ENCODE results near the gene ATP10A.

ATP10A gene

GRCh38 chr15:25697586-25697985, 165.5 kb downstream of the ATP10A start:
- Histone ChIP-seq H4K20me1 (peaks cover 0 to 7% (median 0%) of the 10 kb centered on the region in 11 experiments; a peak in 4 of 22 replicates), H3K4me1 (peaks cover 0 to 15% (median 11%) of the 10 kb centered on the region in 10 experiments; a peak in 12 of 20 replicates), H3K9me3 (replicated peaks in 1 of 11) (no peaks in the 10 kb centered on the region), H3K36me3 (peaks cover 0 to 18% (median 4%) of the 10 kb centered on the region in 11 experiments; a peak in 6 of 22 replicates), H3K27ac (no peak overlapping the region), H3K9ac (no peak overlapping the region), H3K27me3 (no peaks in the 10 kb centered on the region), H3K4me2 (no peak overlapping the region), H3K4me3 (no peak overlapping the region)
- no peak for TF ChIP-seq Cebpa-rat (IDR thresholded peaks at IDR 0.05)

DNA sequence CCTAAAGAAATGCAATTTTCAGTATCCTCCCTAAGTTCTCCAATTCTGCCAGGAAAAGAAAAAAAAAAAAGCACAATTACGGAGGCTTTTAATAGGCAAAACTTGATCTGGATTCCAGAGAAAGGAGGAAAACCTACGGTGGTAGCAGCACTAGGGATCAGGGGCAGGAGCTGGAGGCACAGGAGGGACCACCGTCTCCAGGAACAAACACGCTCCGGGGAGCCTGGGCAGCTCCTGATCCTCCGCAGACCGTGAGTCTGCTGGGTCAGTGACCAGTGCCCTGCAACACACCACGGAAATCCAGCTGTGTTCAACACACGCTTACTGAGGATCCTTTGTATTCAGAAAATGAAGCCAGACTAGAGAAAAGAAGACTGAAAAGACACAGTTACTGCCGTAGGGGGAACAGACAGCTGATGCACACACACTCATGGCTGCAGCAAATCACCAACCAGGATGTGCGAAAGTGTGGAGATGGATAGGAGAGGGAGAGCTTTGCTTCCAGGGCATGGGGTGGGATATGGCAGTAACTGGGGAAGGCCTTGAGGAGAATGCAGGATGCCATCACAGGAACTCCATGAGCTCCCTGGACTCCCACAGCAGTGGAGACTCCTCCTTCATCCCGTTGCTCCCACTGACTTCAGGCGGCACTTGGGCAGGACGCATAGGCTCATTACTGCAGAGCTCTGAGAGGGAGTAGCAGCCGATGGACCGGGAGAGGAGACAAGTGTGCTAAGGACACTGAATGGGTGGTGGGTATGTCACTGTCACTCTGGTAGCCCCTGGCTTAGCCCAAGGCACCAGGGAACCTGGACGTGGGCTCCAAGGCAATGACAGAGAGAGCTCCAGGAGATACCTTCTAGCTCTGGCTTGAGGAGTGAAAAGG, 167.0 kb downstream of the ATP10A start:
- TF ChIP-seq Cebpa-rat (IDR thresholded peaks at IDR 0.05) = no peak
- no peak overlapping the region for H3K27ac ChIP-seq
- H3K36me3 ChIP-seq = peaks cover 0 to 15% (median 4%) of the 10 kb centered on the region in 11 experiments; a peak in 7 of 22 replicates
- H4K20me1 ChIP-seq = peaks cover 0 to 7% (median 0%) of the 10 kb centered on the region in 11 experiments; a peak in 3 of 22 replicates
- H3K4me3 ChIP-seq = no peak overlapping the region
- no peaks in the 10 kb centered on the region for H3K9me3 ChIP-seq (replicated peaks in 1 of 11)
- no peak overlapping the region for H3K9ac ChIP-seq
- peaks cover 0 to 19% (median 11%) of the 10 kb centered on the region in 10 experiments; a peak in 12 of 20 replicates for H3K4me1 ChIP-seq
- no peaks in the 10 kb centered on the region for H3K27me3 ChIP-seq
- H3K4me2 ChIP-seq = no peak overlapping the region

DNA sequence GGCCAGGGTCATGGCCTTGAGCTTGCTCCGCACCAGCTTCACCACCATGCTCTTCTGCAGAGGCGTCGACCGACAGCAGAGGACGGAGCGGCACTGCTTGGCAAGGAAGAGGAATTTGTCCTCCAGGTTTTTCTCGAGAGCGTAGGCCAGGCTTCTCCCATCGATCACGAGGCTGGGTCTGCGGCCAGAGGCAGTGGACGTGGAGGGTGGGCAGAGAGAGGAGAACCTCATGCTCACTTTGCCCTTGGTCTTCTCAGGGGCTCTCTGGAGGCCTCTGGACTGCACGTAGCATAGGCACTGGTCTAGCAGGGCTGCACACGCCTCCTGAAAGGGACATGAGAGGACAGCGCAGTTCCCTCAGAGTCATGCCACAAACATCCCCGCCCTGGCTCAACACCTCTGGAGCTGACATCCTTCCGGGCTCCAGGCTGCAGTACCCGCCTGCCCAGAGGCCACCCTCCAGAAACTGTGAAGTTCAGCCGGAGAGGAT, 168.3 kb downstream of the ATP10A start:
- H3K27ac ChIP-seq = no peak overlapping the region
- no peak for TF ChIP-seq Cebpa-rat (IDR thresholded peaks at IDR 0.05)
- H3K36me3 ChIP-seq = peaks cover 0 to 20% (median 4%) of the 10 kb centered on the region in 11 experiments; a peak in 7 of 22 replicates

GRCh38 chr15:25694239-25694584, 168.9 kb downstream of the ATP10A start:
- H3K36me3 ChIP-seq = peaks cover 0 to 24% (median 4%) of the 10 kb centered on the region in 11 experiments; a peak in 7 of 22 replicates
- H3K4me2 ChIP-seq = peak overlapping the region in 7 of 11 experiments; percentile 32 to 55 (median 44); a peak in 12 of 22 replicates
- no peak for TF ChIP-seq Cebpa-rat (IDR thresholded peaks at IDR 0.05)
- no peak overlapping the region for H3K27ac ChIP-seq
- H4K20me1 ChIP-seq = peaks cover 0 to 7% (median 0%) of the 10 kb centered on the region in 11 experiments; a peak in 3 of 22 replicates
- no peak overlapping the region for H3K4me3 ChIP-seq
- no peaks in the 10 kb centered on the region for H3K27me3 ChIP-seq
- H3K4me1 ChIP-seq = peaks cover 0 to 19% (median 11%) of the 10 kb centered on the region in 10 experiments; a peak in 12 of 20 replicates
- no peaks in the 10 kb centered on the region for H3K9me3 ChIP-seq (replicated peaks in 1 of 11)
- H3K9ac ChIP-seq = no peak overlapping the region

More for the DNA sequence above, 168.3 kb downstream of the ATP10A start:
- no peaks in the 10 kb centered on the region for H3K9me3 ChIP-seq (replicated peaks in 1 of 11)
- peaks cover 0 to 7% (median 0%) of the 10 kb centered on the region in 11 experiments; a peak in 3 of 22 replicates for H4K20me1 ChIP-seq
- no peak overlapping the region for H3K9ac ChIP-seq
- no peaks in the 10 kb centered on the region for H3K27me3 ChIP-seq
- H3K4me3 ChIP-seq = no peak overlapping the region
- peaks cover 0 to 19% (median 11%) of the 10 kb centered on the region in 10 experiments; a peak in 12 of 20 replicates for H3K4me1 ChIP-seq
- H3K4me2 ChIP-seq = no peak overlapping the region; a peak in 2 of 22 replicates

- Histone ChIP-seq H3K4me1 (peaks cover 0 to 19% (median 11%) of the 10 kb centered on the region in 10 experiments; a peak in 12 of 20 replicates), H3K4me2 (peak overlapping the region in 7 of 11 experiments; percentile 32 to 55 (median 44); a peak in 12 of 22 replicates), H3K4me3 (no peak overlapping the region), H3K9ac (no peak overlapping the region), H3K27me3 (no peaks in the 10 kb centered on the region), H3K9me3 (replicated peaks in 1 of 11) (no peaks in the 10 kb centered on the region), H3K36me3 (peaks cover 0 to 28% (median 4%) of the 10 kb centered on the region in 11 experiments; a peak in 7 of 22 replicates), H3K27ac (no peak overlapping the region), H4K20me1 (peaks cover 0 to 7% (median 0%) of the 10 kb centered on the region in 11 experiments; a peak in 3 of 22 replicates)
- no peak for TF ChIP-seq Cebpa-rat (IDR thresholded peaks at IDR 0.05)
Measured at GRCh38 chr15:25693321-25694238, 169.5 kb downstream of the ATP10A start.

- Histone ChIP-seq H3K27ac (no peak overlapping the region), H3K9ac (no peak overlapping the region)
- no peak for TF ChIP-seq Cebpa-rat (IDR thresholded peaks at IDR 0.05)
Measured at GRCh38 chr15:25691544-25692430, 171.3 kb downstream of the ATP10A start.

GRCh38 chr15:25690673-25691543, 172.2 kb downstream of the ATP10A start:
- no peak overlapping the region for H3K27ac ChIP-seq
- no peak for TF ChIP-seq Cebpa-rat (IDR thresholded peaks at IDR 0.05)
- peaks cover 0 to 19% (median 11%) of the 10 kb centered on the region in 10 experiments; a peak in 12 of 20 replicates for H3K4me1 ChIP-seq
- H4K20me1 ChIP-seq = peaks cover 0 to 7% (median 0%) of the 10 kb centered on the region in 11 experiments; a peak in 3 of 22 replicates
- H3K4me3 ChIP-seq = no peak overlapping the region
- H3K9me3 ChIP-seq (replicated peaks in 1 of 11) = no peaks in the 10 kb centered on the region
- peaks cover 0 to 43% (median 5%) of the 10 kb centered on the region in 11 experiments; a peak in 8 of 22 replicates for H3K36me3 ChIP-seq
- no peak overlapping the region for H3K4me2 ChIP-seq
- H3K27me3 ChIP-seq = no peaks in the 10 kb centered on the region
- no peak overlapping the region for H3K9ac ChIP-seq

More at GRCh38 chr15:25691544-25692430, 171.3 kb downstream of the ATP10A start:
- Histone ChIP-seq H3K9me3 (replicated peaks in 1 of 11) (no peaks in the 10 kb centered on the region), H3K4me3 (no peak overlapping the region), H4K20me1 (peaks cover 0 to 7% (median 0%) of the 10 kb centered on the region in 11 experiments; a peak in 3 of 22 replicates), H3K27me3 (no peaks in the 10 kb centered on the region), H3K4me2 (no peak overlapping the region), H3K4me1 (peaks cover 0 to 19% (median 11%) of the 10 kb centered on the region in 10 experiments; a peak in 12 of 20 replicates), H3K36me3 (peaks cover 0 to 41% (median 10%) of the 10 kb centered on the region in 11 experiments; a peak in 9 of 22 replicates)
